Effector CD4-positive, alpha-beta T cell (primary cell): ENCODE data around the gene EXOSC10.
"Not testable (repeated sequence)": the region's sequence is repeated elsewhere in the genome, so short reads cannot be mapped to it uniquely, and the experiment has no call there.

ENCODE experiments used
- DNase-seq: peaks from one replicate; pipeline ENCODE4 v3.0.0-alpha.2; 2020

Gene EXOSC10

DNA sequence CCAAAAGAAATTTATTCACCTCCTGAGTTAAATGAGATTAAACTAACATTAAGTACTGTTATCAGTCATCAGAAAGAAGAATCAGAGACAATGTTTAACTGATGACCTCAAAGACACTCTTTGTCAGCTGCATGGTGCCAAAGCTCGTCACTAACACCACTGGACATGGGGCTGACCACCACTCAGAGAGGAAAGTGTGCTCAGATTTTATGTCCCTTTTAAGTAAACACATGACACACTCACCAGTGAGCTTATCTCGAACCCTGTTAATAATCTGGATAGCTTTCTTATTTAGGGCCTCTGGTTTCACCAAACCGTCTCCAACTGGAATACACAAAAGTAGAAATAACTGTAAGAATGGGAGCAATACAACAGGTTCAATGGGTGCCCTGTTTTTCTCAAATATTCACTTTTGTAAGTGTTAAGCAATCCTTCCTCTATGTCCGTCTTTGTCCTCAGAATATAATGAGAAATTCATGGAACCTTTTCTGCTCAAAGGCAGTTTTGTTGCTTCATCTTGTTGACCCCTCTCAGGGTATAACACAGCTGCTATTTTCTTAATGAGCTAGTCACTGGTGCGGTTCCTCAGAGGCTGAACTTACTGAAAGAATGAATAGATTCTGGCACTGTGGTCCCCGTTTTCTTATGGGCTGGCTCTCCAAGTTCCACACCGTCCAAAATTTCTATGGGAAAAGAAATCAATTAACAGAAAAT is 9.5 kb upstream of the EXOSC10 start:
- DNase-seq: no peak

DNA sequence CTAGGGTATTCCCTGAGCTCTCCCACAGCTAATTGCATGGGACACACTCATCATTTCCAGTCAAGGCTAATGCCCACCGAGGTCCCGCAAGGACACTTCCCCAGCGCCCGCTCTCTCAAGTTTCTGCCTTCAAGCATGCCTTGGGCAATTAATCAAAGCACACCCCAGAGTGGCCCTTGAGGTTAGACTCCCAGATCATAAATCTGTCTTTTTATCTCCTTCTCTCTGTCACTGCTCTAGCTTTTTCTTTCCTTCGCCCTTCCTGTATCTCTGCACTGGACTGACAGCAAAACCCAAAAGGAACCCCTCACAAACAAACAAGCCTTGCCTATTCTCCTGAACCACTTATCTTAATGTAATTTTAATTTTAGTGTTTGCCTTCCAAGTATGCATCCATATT is 7.9 kb upstream of the EXOSC10 start:
- DNase-seq: no peak

- no peak for DNase-seq
Observed at GRCh38 chr1:11105586-11105985, 5.9 kb upstream of the EXOSC10 start.

DNA sequence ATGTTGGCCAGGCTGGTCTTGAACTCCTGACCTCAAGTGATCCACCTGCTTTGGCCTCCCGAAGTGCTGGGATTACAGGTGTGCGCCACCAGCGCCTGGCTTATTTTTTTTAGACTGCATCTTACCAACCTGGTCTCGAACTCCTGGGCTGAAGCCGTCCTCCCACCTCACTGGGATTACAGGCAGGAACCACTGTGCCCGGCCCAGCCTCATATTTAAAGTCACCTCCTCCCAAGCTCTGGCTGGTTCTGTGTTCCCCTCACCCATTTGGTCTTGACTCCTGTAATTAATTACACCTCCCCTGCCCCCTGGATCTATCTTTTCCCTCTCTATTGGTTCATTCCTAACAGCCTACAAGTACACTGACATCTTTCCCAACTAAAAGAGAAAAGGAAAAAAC is 1.7 kb upstream of the EXOSC10 start:
- DNase-seq: no peak

DNA sequence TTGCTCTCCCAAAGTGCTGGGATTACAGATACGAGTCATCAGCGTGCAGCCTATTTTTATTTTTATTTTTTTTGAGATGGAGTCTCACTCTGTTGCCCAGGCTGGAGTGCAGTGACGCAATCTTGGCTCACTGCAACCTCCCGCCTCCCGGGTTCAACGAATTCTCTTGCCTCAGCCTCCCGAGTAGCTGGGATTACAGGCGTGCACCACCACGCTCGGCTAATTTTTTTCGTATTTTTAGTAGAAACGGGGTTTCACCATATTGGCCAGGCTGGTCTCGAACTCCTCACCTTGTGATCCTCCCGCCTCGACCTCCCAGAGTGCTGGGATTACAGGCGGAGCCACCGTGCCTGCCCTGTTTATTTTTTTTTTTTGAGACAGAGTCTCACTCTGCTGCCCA is 1.1 kb upstream of the EXOSC10 start:
- DNase-seq: not testable (repeated sequence)

- no peak for DNase-seq
Observed at GRCh38 chr1:11100149-11100493, 452 bp upstream of the EXOSC10 start.

DNA sequence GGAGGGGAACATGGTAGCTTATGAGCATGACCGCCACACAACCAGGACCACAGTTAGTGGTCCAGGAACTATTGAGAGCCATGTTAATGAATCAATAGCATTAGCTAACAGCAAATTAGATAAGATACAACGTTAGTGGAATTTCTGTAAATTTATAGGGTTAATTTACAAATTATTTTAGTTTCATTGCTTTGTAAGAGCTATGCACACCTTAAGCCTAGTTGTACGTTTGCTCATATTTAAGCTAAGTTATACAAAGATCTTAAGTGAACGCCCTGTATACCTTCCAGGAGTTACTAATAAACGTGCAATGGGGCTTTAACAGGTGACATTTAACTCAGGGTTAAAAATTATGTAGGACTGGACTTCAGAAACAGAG is 749 bp downstream of the EXOSC10 start:
- no peak for DNase-seq

DNA sequence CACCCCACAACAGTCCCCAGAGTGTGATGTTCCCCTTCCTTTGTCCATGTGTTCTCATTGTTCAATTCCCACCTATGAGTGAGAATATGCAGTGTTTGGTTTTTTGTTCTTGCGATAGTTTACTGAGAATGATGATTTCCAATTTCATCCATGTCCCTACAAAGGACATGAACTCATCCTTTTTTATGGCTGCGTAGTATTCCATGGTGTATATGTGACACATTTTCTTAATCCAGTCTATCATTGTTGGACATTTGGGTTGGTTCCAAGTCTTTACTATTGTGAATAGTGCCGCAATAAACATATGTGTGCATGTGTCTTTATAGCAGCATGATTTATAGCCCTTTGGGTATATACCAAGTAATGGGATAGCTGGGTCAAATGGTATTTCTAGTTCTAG is 15.9 kb downstream of the EXOSC10 start:
- DNase-seq: not testable (repeated sequence)

- DNase-seq: no peak
Observed at GRCh38 chr1:11080931-11081330, 18.7 kb downstream of the EXOSC10 start.

DNA sequence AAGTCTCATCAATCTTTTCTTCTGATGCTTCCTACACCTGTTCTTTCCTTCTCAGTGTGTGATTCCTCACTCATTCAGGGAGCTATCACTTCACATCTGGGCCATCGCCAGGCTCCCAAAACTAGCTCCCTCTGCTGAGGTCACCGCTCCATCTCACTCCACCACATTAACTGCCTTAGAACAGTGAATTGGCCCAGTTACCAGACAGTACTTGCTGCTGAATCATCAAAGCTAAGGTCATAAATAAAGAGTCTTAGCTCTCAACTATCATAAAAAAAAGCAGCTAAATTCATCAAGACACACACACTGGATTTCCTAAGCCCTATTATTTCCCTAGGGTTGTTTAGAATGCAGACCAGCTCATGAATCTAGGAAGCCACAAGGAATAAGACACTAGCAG is 21.0 kb downstream of the EXOSC10 start:
- no peak for DNase-seq

- not testable (repeated sequence) for DNase-seq
Observed at GRCh38 chr1:11073398-11073797, 26.3 kb downstream of the EXOSC10 start.

GRCh38 chr1:11072216-11072917 is 27.3 kb downstream of the EXOSC10 start:
- no peak for DNase-seq

- DNase-seq: no peak
Observed at GRCh38 chr1:11071463-11072215, 28.0 kb downstream of the EXOSC10 start.

DNA sequence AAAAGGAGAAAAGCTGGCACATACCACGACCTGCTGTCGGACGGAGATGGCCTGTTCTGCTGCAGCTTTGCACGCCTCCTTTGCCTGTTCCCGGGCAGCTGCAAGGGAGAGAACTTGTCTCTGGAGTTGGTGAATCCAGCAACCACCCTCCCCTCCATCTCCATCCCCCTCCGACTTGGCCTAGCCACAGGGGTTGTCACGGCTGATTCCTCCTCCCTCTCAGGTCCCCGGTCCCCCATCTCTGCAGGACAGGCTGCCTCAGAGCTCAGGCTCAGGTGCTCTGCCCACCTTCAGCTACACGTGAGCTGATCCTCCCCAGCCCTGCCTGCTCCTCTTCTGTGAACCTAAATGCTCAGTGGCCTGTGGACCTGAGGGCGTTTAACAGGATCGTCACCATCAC is 28.8 kb downstream of the EXOSC10 start:
- DNase-seq: no peak

- DNase-seq: no peak
Observed at GRCh38 chr1:11068600-11069473, 30.8 kb downstream of the EXOSC10 start.

DNA sequence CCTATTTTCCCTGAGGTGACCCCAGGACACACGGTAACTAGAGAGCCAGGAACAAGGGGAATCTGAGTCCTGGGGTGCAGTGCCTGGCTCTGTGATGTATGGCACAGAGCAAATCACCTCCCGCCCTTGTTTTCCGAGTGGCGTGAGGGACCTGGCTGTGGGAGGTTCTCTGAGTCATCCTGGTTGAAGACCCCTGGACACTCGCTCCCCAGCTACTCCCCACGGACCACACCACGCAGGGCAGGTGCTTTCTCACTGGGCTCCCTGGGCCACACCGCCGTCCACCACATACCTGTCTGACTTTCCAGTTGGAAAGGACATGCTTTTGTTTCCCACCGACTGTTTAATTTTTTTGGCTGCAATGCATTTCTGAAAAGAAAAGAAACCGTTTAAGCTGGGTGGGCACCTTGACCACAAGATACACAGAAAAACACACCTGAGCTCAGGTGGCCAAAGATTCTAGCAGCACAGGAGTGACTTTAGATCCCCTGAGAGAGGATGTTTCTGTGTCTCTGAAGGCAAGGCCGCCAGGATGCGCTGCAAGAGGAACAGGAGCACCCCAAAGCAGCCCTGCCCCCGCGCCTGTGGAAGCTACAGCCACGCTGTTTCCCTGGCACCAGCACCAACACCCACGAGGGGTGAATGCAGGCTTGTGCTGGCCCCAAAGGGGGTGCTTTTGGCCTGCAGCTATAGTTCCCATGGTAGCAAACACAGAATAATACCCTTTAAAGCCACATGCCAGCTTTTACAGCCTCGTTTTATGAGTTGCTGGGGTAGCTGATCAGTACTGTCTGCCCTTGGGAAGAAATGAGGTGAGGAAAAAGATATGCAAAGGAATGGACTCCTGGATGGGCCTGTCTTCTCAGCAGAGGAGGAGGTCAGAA is 31.7 kb downstream of the EXOSC10 start:
- no peak for DNase-seq

DNA sequence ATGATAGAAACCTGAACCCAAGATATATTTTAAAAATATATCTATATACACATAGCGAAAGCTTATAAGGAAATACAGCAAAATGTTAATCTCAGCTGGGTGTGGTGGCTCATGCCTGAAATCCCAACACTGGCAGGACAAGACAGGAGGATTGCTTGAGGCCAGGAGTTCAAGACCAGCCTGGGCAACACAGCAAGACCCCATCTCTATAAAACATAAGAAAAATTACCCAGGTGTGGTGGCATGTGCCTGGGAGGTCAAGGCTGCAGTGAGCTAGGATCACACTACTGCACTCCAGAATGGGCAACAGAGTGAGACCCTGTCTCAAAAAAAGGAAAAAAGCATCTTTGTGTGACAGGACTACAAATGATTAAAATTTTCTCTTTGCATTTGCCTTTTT is 33.9 kb downstream of the EXOSC10 start:
- DNase-seq: no peak

DNA sequence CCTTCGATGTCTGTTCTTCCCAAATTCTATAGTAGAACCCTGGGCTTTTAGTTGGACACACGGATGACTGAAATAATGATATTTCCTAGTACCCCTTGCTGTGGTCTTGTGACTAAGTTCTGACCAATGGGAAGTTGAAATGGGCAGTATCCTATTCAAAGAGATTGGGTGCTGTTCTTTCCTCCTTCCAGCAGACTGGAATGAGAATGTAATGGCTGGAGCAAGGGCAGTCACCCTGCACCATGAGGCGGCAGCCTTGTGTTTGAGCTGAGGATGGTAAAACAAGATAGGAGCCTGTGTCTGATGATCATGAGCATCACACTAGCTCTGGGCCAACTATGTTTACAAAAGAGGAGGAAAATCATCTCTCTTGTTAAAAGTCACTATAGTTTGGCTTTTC is 34.7 kb downstream of the EXOSC10 start:
- DNase-seq: no peak

DNA sequence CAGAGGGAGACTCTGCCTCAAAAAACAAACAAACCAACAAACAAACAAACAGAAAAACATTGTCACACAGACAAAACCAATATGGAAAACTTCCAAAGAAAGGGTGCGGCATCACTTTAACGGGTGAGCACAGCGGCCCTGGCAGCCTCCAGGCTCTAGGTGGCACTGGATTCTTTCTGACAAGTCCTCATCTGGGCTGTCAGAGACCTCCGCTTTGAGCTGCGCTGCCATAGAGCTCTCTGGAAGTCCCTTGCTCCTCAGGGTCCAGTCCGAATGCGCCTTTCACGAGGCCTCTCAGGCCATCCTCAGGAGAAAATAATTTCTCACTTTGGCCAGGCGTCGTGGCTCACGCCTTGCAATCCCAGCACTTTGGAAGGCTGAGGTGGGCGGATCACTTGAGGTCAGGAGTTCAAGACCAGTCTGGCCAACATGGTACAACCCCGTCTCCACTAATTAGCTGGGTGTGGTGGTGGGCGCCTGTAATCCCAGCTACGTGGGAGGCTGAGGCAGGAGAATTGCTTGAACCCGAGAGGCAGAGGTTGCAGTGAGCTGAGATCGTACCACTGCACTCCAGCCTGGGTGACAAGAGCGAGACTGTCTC is 35.6 kb downstream of the EXOSC10 start:
- not testable (repeated sequence) for DNase-seq

GRCh38 chr1:11062965-11063401 is 36.7 kb downstream of the EXOSC10 start:
- no peak for DNase-seq

DNA sequence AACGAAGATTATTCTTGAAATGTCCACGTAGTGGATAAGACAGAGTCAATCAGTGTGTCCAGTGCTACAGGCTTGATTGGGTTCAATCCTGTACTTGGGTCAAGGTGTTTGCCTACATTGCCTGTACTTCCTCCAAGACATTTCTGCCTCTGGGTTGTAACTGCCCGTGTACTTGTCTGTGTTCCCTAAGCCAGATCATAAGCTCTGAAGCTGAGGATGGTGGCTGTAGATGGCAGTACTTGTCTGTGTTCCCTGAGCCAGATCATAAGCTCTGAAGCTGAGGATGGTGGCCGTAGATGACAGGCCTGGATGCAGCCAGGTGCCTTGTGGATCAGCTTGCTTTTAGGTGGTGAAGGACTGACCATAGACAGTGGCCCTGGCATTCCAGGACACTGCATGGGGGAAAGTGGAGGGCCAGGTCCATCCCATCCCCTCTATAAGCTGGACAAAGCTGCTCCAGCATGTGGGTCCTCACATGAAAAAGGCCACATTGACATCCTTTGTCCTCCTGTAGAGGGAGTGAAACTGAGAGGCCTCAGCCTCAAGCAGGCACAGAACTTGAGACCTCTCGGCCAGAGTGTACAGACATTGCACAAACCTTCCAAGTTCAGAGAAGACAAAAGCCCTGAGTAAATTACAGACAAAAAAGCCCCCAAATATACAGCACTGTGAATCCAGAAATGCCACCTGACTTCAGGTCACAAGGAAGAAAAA is 37.9 kb downstream of the EXOSC10 start:
- no peak for DNase-seq
